Neural progenitor cell (in vitro differentiated cells): ENCODE results near the gene PRH1. TPM values are rescaled to one million over a fixed set of nuclear protein-coding genes. Genes with fewer than 3 reads are reported as not detected.

Experiments
- DNase-seq: peaks from one replicate; pipeline ENCODE4 v3.0.0-alpha.2; 2016; ENCODE audit warnings: low spot score
- H2AFZ ChIP-seq: fragments of 200-600 bp; sonication (generic); replicated peaks from 2 replicates; pipeline ENCODE4 v1.6.1; 2016; ENCODE audit warnings: antibody characterized with exemption
- H3F3A ChIP-seq: fragments of 200-600 bp; sonication (generic); 2 replicates; pipeline ENCODE4 v1.6.1; 2016; ENCODE audit warnings: antibody characterized with exemption, low read depth
- H3K27ac ChIP-seq: fragments of 200-600 bp; sonication (generic); 2 replicates; pipeline ENCODE4 v1.5.1; 2016; ENCODE audit warnings: mild to moderate bottlenecking
- H3K27me3 ChIP-seq: fragments of 200-600 bp; sonication (generic); 2 replicates; pipeline ENCODE4 v1.6.1; 2016; ENCODE audit warnings: mild to moderate bottlenecking, moderate library complexity
- H3K36me3 ChIP-seq: fragments of 200-600 bp; sonication (generic); 2 replicates; pipeline ENCODE4 v1.5.1; 2016
- H3K4me1 ChIP-seq: fragments of 200-600 bp; sonication (generic); 2 replicates; pipeline ENCODE4 v1.6.1; 2016; ENCODE audit warnings: mixed run types
- H3K4me2 ChIP-seq: fragments of 200-600 bp; sonication (generic); 2 replicates; pipeline ENCODE4 v1.6.1; 2016
- H3K4me3 ChIP-seq: fragments of 200-600 bp; sonication (generic); 2 replicates; pipeline ENCODE4 v1.5.1; 2016
- H3K79me2 ChIP-seq: fragments of 200-600 bp; sonication (generic); 2 replicates; pipeline ENCODE4 v1.6.1; 2016; ENCODE audit warnings: low read depth
- H3K9ac ChIP-seq: fragments of 200-600 bp; sonication (generic); 2 replicates; pipeline ENCODE4 v1.6.1; 2016
- H3K9me3 ChIP-seq: fragments of 200-600 bp; sonication (generic); 2 replicates; pipeline ENCODE4 v1.5.1; 2016; ENCODE audit warnings: low read depth
- H4K20me1 ChIP-seq: fragments of 200-600 bp; sonication (generic); 2 replicates; pipeline ENCODE4 v1.6.1; 2016; ENCODE audit warnings: low read depth
- H3K27ac Mint-ChIP-seq: 3 replicates; pipeline ENCODE4 v1.8.0; 2021; ENCODE audit warnings: mixed read lengths
- H3K27me3 Mint-ChIP-seq: 2 replicates; pipeline ENCODE4 v1.8.0; 2022; ENCODE audit warnings: low read depth, mild to moderate bottlenecking, inconsistent platforms, moderate library complexity, mixed read lengths; ENCODE audit not compliant: insufficient read depth
- H3K36me3 Mint-ChIP-seq: 3 replicates; pipeline ENCODE4 v1.8.0; 2021; ENCODE audit warnings: mixed read lengths
- H3K4me1 Mint-ChIP-seq: 3 replicates; pipeline ENCODE4 v1.8.0; 2021; ENCODE audit warnings: mixed read lengths
- H3K4me3 Mint-ChIP-seq: 3 replicates; pipeline ENCODE4 v1.8.0; 2021; ENCODE audit warnings: mild to moderate bottlenecking, moderate library complexity, mixed read lengths
- H3K9me3 Mint-ChIP-seq: 3 replicates; pipeline ENCODE4 v1.8.0; 2020; ENCODE audit warnings: mixed read lengths
- EZH2 ChIP-seq: fragments of 200-600 bp; sonication (generic); IDR thresholded peaks from 2 replicates; pipeline ENCODE4 v1.6.1; 2017; ENCODE audit warnings: antibody characterized with exemption, mild to moderate bottlenecking, moderate library complexity
- EZH2phosphoT487 ChIP-seq: fragments of 200-600 bp; sonication (generic); IDR thresholded peaks from 2 replicates; pipeline ENCODE4 v1.6.1; 2017; ENCODE audit warnings: antibody characterized with exemption
- total RNA-seq: library from RNA; depleted of rRNA; stranded (reverse); fragments of >200 nt; gene quantifications from 2 replicates; pipeline ENCODE4 v1.2.3, GENCODE V29; 2015; ENCODE audit warnings: low replicate concordance
- TF ChIP-seq, protein P1 (sequence below): fragments of 200-600 bp; sonication (generic); IDR thresholded peaks from 2 replicates; pipeline ENCODE4 v1.5.1; 2017; ENCODE audit warnings: antibody characterized with exemption, mild to moderate bottlenecking

PRH1 gene
- total RNA-seq, 1 donor from 2014 or later = 24.1 TPM

DNA sequence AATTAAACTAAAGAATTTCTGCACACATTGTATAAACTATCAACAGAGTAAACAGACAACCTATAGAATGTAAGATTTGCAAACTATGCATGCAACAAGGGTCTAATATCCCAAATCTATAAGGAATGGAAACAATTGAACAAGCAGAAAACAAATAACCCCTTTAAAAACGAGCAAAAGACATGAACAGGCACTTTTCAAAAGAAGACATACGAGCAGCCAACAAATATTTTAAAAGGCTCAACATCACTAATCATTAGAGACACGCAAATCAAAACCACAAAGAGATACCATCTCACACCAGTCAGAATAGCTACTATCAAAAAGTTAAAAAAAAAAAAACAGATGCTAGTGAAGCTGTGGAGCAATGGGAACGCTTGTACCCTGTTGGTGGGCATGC, 20.6 kb upstream of the PRH1 start:
- TF ChIP-seq, protein P1, sequence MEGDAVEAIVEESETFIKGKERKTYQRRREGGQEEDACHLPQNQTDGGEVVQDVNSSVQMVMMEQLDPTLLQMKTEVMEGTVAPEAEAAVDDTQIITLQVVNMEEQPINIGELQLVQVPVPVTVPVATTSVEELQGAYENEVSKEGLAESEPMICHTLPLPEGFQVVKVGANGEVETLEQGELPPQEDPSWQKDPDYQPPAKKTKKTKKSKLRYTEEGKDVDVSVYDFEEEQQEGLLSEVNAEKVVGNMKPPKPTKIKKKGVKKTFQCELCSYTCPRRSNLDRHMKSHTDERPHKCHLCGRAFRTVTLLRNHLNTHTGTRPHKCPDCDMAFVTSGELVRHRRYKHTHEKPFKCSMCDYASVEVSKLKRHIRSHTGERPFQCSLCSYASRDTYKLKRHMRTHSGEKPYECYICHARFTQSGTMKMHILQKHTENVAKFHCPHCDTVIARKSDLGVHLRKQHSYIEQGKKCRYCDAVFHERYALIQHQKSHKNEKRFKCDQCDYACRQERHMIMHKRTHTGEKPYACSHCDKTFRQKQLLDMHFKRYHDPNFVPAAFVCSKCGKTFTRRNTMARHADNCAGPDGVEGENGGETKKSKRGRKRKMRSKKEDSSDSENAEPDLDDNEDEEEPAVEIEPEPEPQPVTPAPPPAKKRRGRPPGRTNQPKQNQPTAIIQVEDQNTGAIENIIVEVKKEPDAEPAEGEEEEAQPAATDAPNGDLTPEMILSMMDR = no peak
- TF ChIP-seq EZH2phosphoT487 = no peak
- TF ChIP-seq EZH2 = no peak
- Histone ChIP-seq H3K9ac (no peak overlapping the region), H3K9me3 (peaks cover 4% of the 10 kb centered on the region), H3K27me3 (no peaks in the 10 kb centered on the region), H3K79me2 (peaks cover 6% of the 10 kb centered on the region), H3F3A (no peaks in the 10 kb centered on the region), H3K36me3 (peaks cover 14% of the 10 kb centered on the region), H3K4me1 (no peaks in the 10 kb centered on the region), H4K20me1 (no peaks in the 10 kb centered on the region), H3K4me3 (no peak overlapping the region), H3K4me2 (no peak overlapping the region), H2AFZ (no peak overlapping the region), H3K27ac (no peak overlapping the region)
- DNase-seq = no peak
- peaks cover 40% of the 10 kb centered on the region for H3K9me3 Mint-ChIP-seq
- no peaks in the 10 kb centered on the region for H3K4me1 Mint-ChIP-seq
- peaks cover 24% of the 10 kb centered on the region for H3K36me3 Mint-ChIP-seq
- H3K27me3 Mint-ChIP-seq = peaks cover 8% of the 10 kb centered on the region
- no peak overlapping the region for H3K27ac Mint-ChIP-seq
- no peak overlapping the region for H3K4me3 Mint-ChIP-seq

DNA sequence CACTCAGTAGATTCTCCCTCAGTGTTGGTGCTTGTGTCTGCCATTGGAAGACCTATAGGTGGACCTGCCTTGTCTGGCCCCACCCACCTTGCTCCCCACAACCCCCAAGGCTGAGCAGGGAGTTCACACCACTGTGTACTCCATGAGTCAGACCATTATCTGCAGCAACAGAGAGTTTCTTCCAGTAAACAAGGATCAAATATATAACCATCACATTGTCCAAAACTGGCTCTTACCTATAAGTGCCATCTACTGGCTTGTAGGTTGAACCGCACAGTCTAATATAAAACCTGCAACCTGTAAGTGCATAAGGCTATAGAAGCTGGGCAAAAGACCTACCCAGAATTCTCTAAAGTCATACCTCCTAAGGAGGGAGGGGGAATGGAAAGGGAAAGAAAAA, 17.4 kb upstream of the PRH1 start:
- H3K36me3 ChIP-seq = peaks cover 14% of the 10 kb centered on the region
- H3K4me2 ChIP-seq = no peak overlapping the region
- no peak overlapping the region for H3K9ac ChIP-seq
- no peaks in the 10 kb centered on the region for H3K27me3 ChIP-seq
- H3K27me3 Mint-ChIP-seq = peaks cover 8% of the 10 kb centered on the region
- H3K9me3 Mint-ChIP-seq = peaks cover 46% of the 10 kb centered on the region
- no peak overlapping the region for H3K4me3 Mint-ChIP-seq
- H3K9me3 ChIP-seq = peaks cover 4% of the 10 kb centered on the region
- H2AFZ ChIP-seq = no peak overlapping the region
- H3K79me2 ChIP-seq = peaks cover 6% of the 10 kb centered on the region
- H3K4me3 ChIP-seq = no peak overlapping the region
- no peak overlapping the region for H3K27ac ChIP-seq
- H3K27ac Mint-ChIP-seq = no peak overlapping the region
- H3K4me1 ChIP-seq = no peaks in the 10 kb centered on the region
- peaks cover 31% of the 10 kb centered on the region for H3K36me3 Mint-ChIP-seq
- no peaks in the 10 kb centered on the region for H4K20me1 ChIP-seq
- no peaks in the 10 kb centered on the region for H3K4me1 Mint-ChIP-seq
- TF ChIP-seq, protein P1 = no peak
- no peak for TF ChIP-seq EZH2
- no peak for TF ChIP-seq EZH2phosphoT487
- DNase-seq = no peak
- no peaks in the 10 kb centered on the region for H3F3A ChIP-seq

DNA sequence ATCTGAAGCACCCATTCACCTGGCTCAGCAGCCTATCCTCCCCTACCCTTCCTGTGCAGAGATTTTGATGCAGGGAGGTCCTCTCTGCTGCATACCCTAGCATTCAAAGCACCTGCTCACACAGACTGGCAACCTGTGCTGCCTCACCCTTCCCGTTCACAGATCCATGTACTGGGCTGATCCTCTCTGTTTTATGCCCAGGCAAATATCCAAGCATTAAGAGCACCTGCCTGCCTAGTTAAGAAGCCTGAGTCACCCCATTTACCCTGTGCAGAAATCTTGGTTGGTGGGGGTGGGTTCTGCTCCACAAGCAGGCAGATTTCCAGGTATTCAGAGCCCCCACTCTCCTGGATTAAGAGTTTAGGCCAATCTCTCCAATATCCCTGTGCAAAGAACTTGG, 16.9 kb upstream of the PRH1 start:
- TF ChIP-seq EZH2phosphoT487 = no peak
- TF ChIP-seq, protein P1 = no peak
- no peak for TF ChIP-seq EZH2
- Mint-ChIP-seq H3K27ac (no peak overlapping the region), H3K9me3 (peaks cover 46% of the 10 kb centered on the region), H3K4me3 (no peak overlapping the region), H3K4me1 (no peaks in the 10 kb centered on the region), H3K36me3 (peaks cover 31% of the 10 kb centered on the region), H3K27me3 (peaks cover 8% of the 10 kb centered on the region)
- no peak for DNase-seq
- H3K4me1 ChIP-seq = no peaks in the 10 kb centered on the region
- H3K4me2 ChIP-seq = no peak overlapping the region
- peaks cover 4% of the 10 kb centered on the region for H3K9me3 ChIP-seq
- no peaks in the 10 kb centered on the region for H4K20me1 ChIP-seq
- no peaks in the 10 kb centered on the region for H3K27me3 ChIP-seq
- H3K4me3 ChIP-seq = no peak overlapping the region
- no peaks in the 10 kb centered on the region for H3F3A ChIP-seq
- H3K79me2 ChIP-seq = peaks cover 6% of the 10 kb centered on the region
- H2AFZ ChIP-seq = no peak overlapping the region
- H3K27ac ChIP-seq = no peak overlapping the region
- no peak overlapping the region for H3K9ac ChIP-seq
- H3K36me3 ChIP-seq = peaks cover 14% of the 10 kb centered on the region
